ENCODE results near the gene GSTM2. TPM values are rescaled to one million over a fixed set of nuclear protein-coding genes. Genes with fewer than 3 reads are reported as not detected.

Gene GSTM2
- total RNA-seq, 1 experiment from 2014 or later = 14.9 TPM

GRCh38 chr1:109627692-109628399, 40.0 kb upstream of the GSTM2 start:
- no peak overlapping the region for H3K56ac ChIP-seq (ENCODE audit: insufficient read length, low read depth, low read length)
- H3K79me2 ChIP-seq (ENCODE audit: insufficient read depth, low read length) = no peaks in the 10 kb centered on the region; the same call in 1 of the 2 replicates
- DNase-seq = no peak
- no peaks in the 10 kb centered on the region for H3K4me1 ChIP-seq (ENCODE audit: insufficient read depth, low read length)
- H3K79me1 ChIP-seq (ENCODE audit: insufficient read depth, low read depth, low read length, poor library complexity, severe bottlenecking) = no peaks in the 10 kb centered on the region
- H3K27me3 Mint-ChIP-seq (ENCODE audit: low read depth) = no peaks in the 10 kb centered on the region
- H3K4me3 Mint-ChIP-seq = no peak overlapping the region
- H3T11ph ChIP-seq (ENCODE audit: low read length) = no peak overlapping the region
- no peak overlapping the region for H3K23ac ChIP-seq (ENCODE audit: insufficient read length, low read depth, low read length)
- no peak overlapping the region for H3K27ac ChIP-seq (ENCODE audit: insufficient read length, low read depth, low read length)
- H3K27me3 ChIP-seq (ENCODE audit: insufficient read depth, low read length) = no peaks in the 10 kb centered on the region
- H3K9me3 ChIP-seq (ENCODE audit: control insufficient read depth, low read depth, low read length) = no peaks in the 10 kb centered on the region
- no peak overlapping the region for H2AK5ac ChIP-seq (ENCODE audit: insufficient read length, low read length)
- H3K9me3 Mint-ChIP-seq = no peaks in the 10 kb centered on the region
- no peak overlapping the region for H3K9ac ChIP-seq (ENCODE audit: extremely low read depth, insufficient read length, low read length)
- no peak overlapping the region for H2BK5ac ChIP-seq (ENCODE audit: insufficient read length, low read length)
- no peak overlapping the region for H2BK20ac ChIP-seq (ENCODE audit: low read depth, low read length, poor library complexity, severe bottlenecking)
- H4K5ac ChIP-seq (ENCODE audit: insufficient read length, low read depth, low read length) = no peak overlapping the region
- H3K18ac ChIP-seq (ENCODE audit: insufficient read length, low read depth, low read length) = no peak overlapping the region
- WGBS (ENCODE audit: extremely low coverage, insufficient read length, low lambda C conversion rate) = no CpG with 5 or more reads among the region's 23 CpGs
- no peak overlapping the region for H2AFZ ChIP-seq (ENCODE audit: low read length)
- H2BK12ac ChIP-seq (ENCODE audit: insufficient read length, low read depth, low read length) = no peak overlapping the region
- H2BK120ac ChIP-seq (ENCODE audit: low read depth, low read length, poor library complexity, severe bottlenecking) = no peak overlapping the region
- H3K23me2 ChIP-seq (ENCODE audit: insufficient read length, low read depth, low read length, poor library complexity, severe bottlenecking) = no peaks in the 10 kb centered on the region
- no peak overlapping the region for H2BK15ac ChIP-seq (ENCODE audit: low read depth, low read length)
- H3K4ac ChIP-seq (ENCODE audit: low read depth, low read length) = no peak overlapping the region
- peaks cover 5 to 22% of the 10 kb centered on the region in 2 experiments for H3K4me1 Mint-ChIP-seq
- no peak for TF ChIP-seq CTCF (conservative IDR thresholded peaks at IDR 0.05)
- no peak overlapping the region for H4K91ac ChIP-seq (ENCODE audit: insufficient read length, low read depth, low read length)
- no peak overlapping the region for H3K4me2 ChIP-seq (ENCODE audit: insufficient read depth, insufficient read length, low read length)
- H4K20me1 ChIP-seq (ENCODE audit: control insufficient read depth, insufficient read depth, insufficient read length) = no peaks in the 10 kb centered on the region
- no peak overlapping the region for H3K27ac Mint-ChIP-seq
- H3K36me3 Mint-ChIP-seq (ENCODE audit: insufficient read depth in 1 of 3, low read depth in 3 of 3) = peaks cover 25 to 48% (median 43%) of the 10 kb centered on the region in 3 experiments; a peak in 6 of 7 replicates
- no peak overlapping the region for H4K8ac ChIP-seq (replicated peaks; ENCODE audit: insufficient read length, low read depth, low read length)
- H3K14ac ChIP-seq (ENCODE audit: insufficient read depth, low read length) = no peak overlapping the region
